ENCODE results near the gene RIMBP2.

The RIMBP2 gene

GRCh38 chr12:130357241-130357640, 358.9 kb downstream of the RIMBP2 start:
- DNase-seq (ENCODE audit: low read depth) = no peak

- DNase-seq (ENCODE audit: low read depth) = no peak
Measured at GRCh38 chr12:130356222-130356621, 359.9 kb downstream of the RIMBP2 start.

DNA sequence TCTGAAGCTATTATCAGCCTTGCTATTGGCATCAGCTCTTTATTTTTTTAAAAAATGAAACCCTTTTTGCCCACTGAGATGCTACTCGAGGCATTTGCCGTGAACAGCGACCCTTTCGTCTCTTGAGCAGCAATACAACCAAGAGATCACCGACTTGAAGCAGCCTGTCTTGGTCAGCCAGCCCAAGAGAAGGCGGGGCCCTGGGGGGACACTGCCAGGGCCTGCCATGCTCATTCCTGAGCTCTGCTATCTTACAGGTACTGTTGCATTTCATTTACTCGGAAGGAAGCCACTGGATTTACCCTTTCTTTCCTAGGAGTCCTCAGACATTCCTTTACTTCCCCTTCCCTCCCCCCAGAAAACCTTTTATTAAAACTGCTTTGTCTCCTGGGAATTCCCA, 361.7 kb downstream of the RIMBP2 start:
- DNase-seq (ENCODE audit: low read depth) = no peak

GRCh38 chr12:130353081-130353480, 363.0 kb downstream of the RIMBP2 start:
- DNase-seq (ENCODE audit: low read depth) = no peak

DNA sequence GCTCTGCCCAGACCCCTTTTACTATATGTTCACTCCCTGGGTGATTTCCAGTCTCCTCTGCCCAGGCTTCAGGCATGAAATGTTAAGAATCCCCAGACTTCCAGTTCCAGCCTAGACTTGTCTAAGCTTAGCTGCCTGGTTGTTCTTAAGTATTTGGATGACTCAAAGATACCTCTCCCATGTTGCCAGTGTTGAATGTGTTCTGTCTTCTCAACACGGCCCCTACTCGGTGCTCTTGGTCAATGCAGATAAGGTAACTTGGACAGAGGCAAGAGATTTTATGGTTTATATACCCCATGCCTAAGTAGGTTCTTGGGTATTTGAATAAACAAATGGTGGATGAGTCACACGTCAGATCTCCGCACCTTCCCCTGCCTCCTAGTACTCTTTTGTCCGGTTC, 364.8 kb downstream of the RIMBP2 start:
- no peak for DNase-seq (ENCODE audit: low read depth)

GRCh38 chr12:130350715-130351114, 365.4 kb downstream of the RIMBP2 start:
- no peak for DNase-seq (ENCODE audit: low read depth)

DNA sequence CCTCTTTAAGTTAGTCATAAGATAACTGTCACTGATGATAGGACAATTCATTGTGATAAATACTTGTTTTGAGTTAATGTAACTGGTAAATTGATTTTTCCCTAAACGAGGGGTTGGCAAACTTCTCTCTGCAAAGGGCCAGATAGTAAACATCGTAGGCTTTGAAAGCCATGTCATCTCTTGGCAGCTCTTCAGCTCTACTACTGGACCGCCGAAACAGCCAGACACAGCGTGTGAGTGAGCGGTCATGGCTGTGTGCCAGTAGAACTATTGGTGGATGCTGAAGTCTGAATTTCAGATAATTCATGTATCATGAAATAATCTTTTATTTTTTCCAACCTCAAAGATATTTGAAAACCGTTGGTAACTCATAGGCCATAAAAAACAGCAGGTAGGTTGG, 368.5 kb downstream of the RIMBP2 start:
- DNase-seq (ENCODE audit: low read depth) = no peak
